A549 (cell line): ENCODE measurements around the gene TRIO. TPM values are rescaled to one million over a fixed set of nuclear protein-coding genes. Genes with fewer than 3 reads are reported as not detected.

ENCODE experiments used
- ATAC-seq, 2 experiments: fragments of 200-7000 bp in 1 of 2; fragments of >200 bp in 1 of 2; cut with Nextera tagmentation in 1 of 2; cut with Tn5 transposase in 1 of 2; 3 replicates each; pipeline versions ENCODE4 v1.8.0 to v1.9.1; 2018 to 2020; ENCODE audit warnings: mild to moderate bottlenecking in 1 of 2, moderate library complexity in 1 of 2
- CTCF ChIA-PET: fragments of 300-600 bp; sonication (Branson Sonifier 250); formaldehyde crosslinking; extraction: SDS; loops from one replicate; lab custom pipeline; 2021; ENCODE audit warnings: antibody characterized with exemption, inconsistent platforms; lab: Yijun Ruan, JAX
- POLR2A ChIA-PET: fragments of 350-600 bp; formaldehyde crosslinking; extraction: SDS; loops from one replicate; lab custom pipeline; 2021; ENCODE audit warnings: antibody characterized with exemption, inconsistent platforms; lab: Yijun Ruan, JAX
- DNase-seq, 2 experiments: peaks; one replicate each; pipeline versions ENCODE4 v3.0.0 to v3.0.0-alpha.2; 2011 to 2016; ENCODE audit warnings: low read depth in 1 of 2, low spot score in 1 of 2
- FAIRE-seq: peaks from 2 replicates; lab custom pipeline; 2011; peaks lifted over from hg19 to GRCh38; lab: Jason Lieb, UNC
- H3K27ac ChIP-seq, 2 experiments: fragments of >200 bp; sonication (Bioruptor Twin); formaldehyde crosslinking; 3 replicates each; pipeline ENCODE4 v1.5.1; 2016 to 2017
- H3K4me1 ChIP-seq: fragments of >200 bp; sonication (Bioruptor Twin); formaldehyde crosslinking; 3 replicates; pipeline ENCODE4 v1.6.1; 2016
- H3K4me2 ChIP-seq: fragments of >200 bp; sonication (Bioruptor Twin); formaldehyde crosslinking; 3 replicates; pipeline ENCODE4 v1.6.1; 2016
- H3K4me3 ChIP-seq: fragments of >200 bp; sonication (Bioruptor Twin); formaldehyde crosslinking; 3 replicates; pipeline ENCODE4 v1.5.1; 2016
- H3K9me3 ChIP-seq: fragments of >200 bp; sonication (Bioruptor Twin); formaldehyde crosslinking; 3 replicates; pipeline ENCODE4 v1.6.1; 2016
- CBX2 ChIP-seq: fragments of 200-600 bp; sonication (generic); IDR thresholded peaks from 2 replicates; pipeline ENCODE4 v1.6.1; 2016; ENCODE audit warnings: low read depth, mild to moderate bottlenecking, borderline replicate concordance
- CEBPB ChIP-seq, 2 experiments: fragments of >200 bp in 1 of 2; sonication (Bioruptor Twin) in 1 of 2; formaldehyde crosslinking in 1 of 2; IDR thresholded peaks; 2 replicates each; pipeline ENCODE4 v1.6.1; 2012 to 2016
- CTCF ChIP-seq: fragments of >200 bp; sonication (Bioruptor Twin); formaldehyde crosslinking; IDR thresholded peaks from 3 replicates; pipeline ENCODE4 v1.5.1; 2016
- ESRRA ChIP-seq: fragments of 150-350 bp; IDR thresholded peaks from 2 replicates; pipeline ENCODE4 v1.6.1; 2014; ENCODE audit warnings: mild to moderate bottlenecking, low read length, borderline replicate concordance
- HES2 ChIP-seq: fragments of >200 bp; sonication (Bioruptor Twin); formaldehyde crosslinking; IDR thresholded peaks from 2 replicates; pipeline ENCODE4 v1.6.1; 2016
- HMGXB4 ChIP-seq: fragments of 250-450 bp; sonication (Bioruptor Pico); IDR thresholded peaks from 2 replicates; pipeline ENCODE4 v1.5.0; 2021; ENCODE audit warnings: mild to moderate bottlenecking, moderate library complexity, borderline replicate concordance
- MAX ChIP-seq: IDR thresholded peaks from 2 replicates; pipeline ENCODE4 v1.6.1; 2012
- NR3C1 ChIP-seq: fragments of >200 bp; sonication (Bioruptor Twin); formaldehyde crosslinking; IDR thresholded peaks from 3 replicates; pipeline ENCODE4 v1.6.1; 2017
- REST ChIP-seq: fragments of 200-600 bp; sonication (generic); IDR thresholded peaks from 2 replicates; pipeline ENCODE4 v1.6.1; 2016; ENCODE audit warnings: antibody characterized with exemption, mild to moderate bottlenecking, moderate library complexity
- RFX5 ChIP-seq: fragments of 450-650 bp; IDR thresholded peaks from 2 replicates; pipeline ENCODE4 v1.7.1; 2014; ENCODE audit warnings: antibody characterized with exemption, mild to moderate bottlenecking, moderate library complexity
- SREBF2 ChIP-seq: fragments of 450-650 bp; IDR thresholded peaks from 2 replicates; pipeline ENCODE4 v1.6.1; 2014; ENCODE audit warnings: mild to moderate bottlenecking, moderate library complexity
- USF2 ChIP-seq: fragments of 450-650 bp; IDR thresholded peaks from 2 replicates; pipeline ENCODE4 v1.6.1; 2014; ENCODE audit warnings: antibody characterized with exemption
- ZSCAN20 ChIP-seq: fragments of 250-450 bp; sonication (Bioruptor Pico); IDR thresholded peaks from 2 replicates; pipeline ENCODE4 v1.8.0; 2022; ENCODE audit warnings: mild to moderate bottlenecking, moderate library complexity
- WGBS: methylation state at CpG from one replicate; pipeline ENCODE4 v1.1.6; 2017; ENCODE audit errors: missing lambda C conversion rate; 5-methylcytosine and 5-hydroxymethylcytosine counted together
- polyA plus RNA-seq, 4 experiments: library from polyadenylated mRNA; depleted of rRNA in 3 of 4; stranded (reverse); fragments of >200 nt; fragmentation: RNase III in 1 of 4; extraction: RNeasy Plus Mini Kit Qiagen cat#74134 plus additional on column Dnase treatment in 1 of 4; gene quantifications; 2 replicates in 3 of 4; 3 replicates in 1 of 4; pipeline ENCODE4 v1.2.3, GENCODE V29; 2011 to 2017

The TRIO gene
- polyA plus RNA-seq, 2 of the 4 experiments (the other 2 are of a cell fraction), result 47.5 to 79.0 TPM

GRCh38 chr5:14417792-14418765, 274.9 kb downstream of the TRIO start:
- Histone ChIP-seq H3K4me1 (no peaks in the 10 kb centered on the region), H3K4me2 (no peak overlapping the region), H3K9me3 (no peaks in the 10 kb centered on the region), H3K27ac (no peak overlapping the region), H3K4me3 (no peak overlapping the region)
- DNase-seq, result no peak
- 93% methylated on average over 17 of the region's 17 CpGs for WGBS
- ChIA-PET CTCF (interaction anchor here (1.1 to 2.6 kb wide), 5 partner anchors 10 to 231 kb away, joined by 3 to 9 read pairs (median 6); no protein-coding TSS in a partner anchor), POLR2A (no interaction called here)
- TF ChIP-seq HMGXB4 (CRISPR knock-in tag), result no peak
- TF ChIP-seq USF2, result no peak
- no peak for TF ChIP-seq NR3C1
- TF ChIP-seq HES2, result no peak
- no peak for TF ChIP-seq ZSCAN20 (CRISPR knock-in tag)
- TF ChIP-seq CEBPB (IDR thresholded peaks at IDR 0.05), result no peak
- no peak for TF ChIP-seq CTCF
- no peak for TF ChIP-seq CBX2
- no peak for TF ChIP-seq MAX
- TF ChIP-seq ESRRA, result no peak
- no peak for TF ChIP-seq SREBF2
- no peak for TF ChIP-seq REST
- no peak; a peak in 1 of 6 replicates for ATAC-seq
- FAIRE-seq, result no peak

- Histone ChIP-seq H3K4me3 (no peak overlapping the region), H3K27ac (no peak overlapping the region), H3K4me1 (no peaks in the 10 kb centered on the region), H3K4me2 (no peak overlapping the region), H3K9me3 (no peaks in the 10 kb centered on the region)
- TF ChIP-seq RFX5, result no peak
- no peak for DNase-seq
- ATAC-seq, result no peak; a peak in 1 of 6 replicates
- no peak for FAIRE-seq
- ChIA-PET CTCF (interaction anchor here (1.1 to 2.6 kb wide), 2 partner anchors 20 to 229 kb away, joined by 5 to 9 read pairs; no protein-coding TSS in a partner anchor), POLR2A (no interaction called here)
- 95% methylated on average over 12 of the region's 12 CpGs for WGBS
These were observed 276.5 kb downstream of the TRIO start for GRCh38 chr5:14419686-14420085.
